Colon (tissue), 2 donors: ENCODE measurements around the gene HOXB5.

Experiments
- FAIRE-seq: peaks from 2 replicates; lab custom pipeline; 2012; peaks lifted over from hg19 to GRCh38; lab: Jason Lieb, UNC
- donor health status: control.
- donor health status: control.

HOXB5 gene

GRCh38 chr17:48615963-48616716 lies 22.6 kb upstream of the HOXB5 start:
- FAIRE-seq, result no peak

DNA sequence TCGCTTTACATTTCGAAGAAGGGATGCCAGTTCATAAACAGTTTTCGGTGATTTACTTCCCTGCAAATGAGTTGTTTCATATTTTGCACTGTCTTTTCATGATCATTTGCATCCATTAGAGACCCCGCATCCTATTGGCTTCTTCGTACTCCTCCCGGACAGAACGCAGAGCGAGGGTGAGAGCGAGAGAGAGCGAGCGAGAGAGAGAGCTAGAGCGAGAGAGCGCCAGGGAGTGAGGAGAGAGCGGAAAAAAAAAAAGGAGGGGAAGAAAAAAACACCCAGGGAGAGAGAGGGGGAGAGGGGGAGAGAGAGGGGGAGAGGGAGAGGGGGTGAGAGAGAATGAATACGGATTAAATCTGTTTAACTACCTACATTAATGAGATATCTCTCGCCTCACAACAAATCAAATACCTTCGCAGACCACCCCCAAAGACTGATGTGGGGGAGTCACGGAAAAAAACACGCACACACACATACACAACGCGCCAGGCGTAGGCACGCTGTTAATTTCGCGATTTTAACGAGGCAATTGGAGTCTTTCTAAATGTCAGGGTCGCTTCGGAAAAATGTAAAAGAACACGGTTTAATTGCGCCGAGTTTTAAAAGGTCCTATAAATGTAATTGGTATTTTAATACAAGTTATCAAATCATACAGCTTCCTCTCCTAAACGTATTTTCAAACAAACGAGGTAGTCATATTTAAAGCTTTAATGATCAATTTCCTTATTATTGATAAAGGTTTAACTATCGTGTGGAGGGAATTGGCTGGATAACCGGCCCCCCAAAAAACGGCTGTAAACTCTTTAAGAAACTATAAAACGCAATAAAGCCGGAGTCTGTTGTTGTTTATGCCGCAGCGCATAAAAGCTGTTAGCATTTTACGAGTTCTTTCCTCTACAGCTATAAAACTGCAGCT lies 21.7 kb upstream of the HOXB5 start, which contains the start of gene HOXB8:
Gene HOXB8 (minus strand): TSS at position 246 of the 916 bp plus-strand sequence. CDS start 588 bp downstream, outside the sequence.
- no peak for FAIRE-seq

GRCh38 chr17:48613862-48614694 lies 20.5 kb upstream of the HOXB5 start:
- no peak for FAIRE-seq

DNA sequence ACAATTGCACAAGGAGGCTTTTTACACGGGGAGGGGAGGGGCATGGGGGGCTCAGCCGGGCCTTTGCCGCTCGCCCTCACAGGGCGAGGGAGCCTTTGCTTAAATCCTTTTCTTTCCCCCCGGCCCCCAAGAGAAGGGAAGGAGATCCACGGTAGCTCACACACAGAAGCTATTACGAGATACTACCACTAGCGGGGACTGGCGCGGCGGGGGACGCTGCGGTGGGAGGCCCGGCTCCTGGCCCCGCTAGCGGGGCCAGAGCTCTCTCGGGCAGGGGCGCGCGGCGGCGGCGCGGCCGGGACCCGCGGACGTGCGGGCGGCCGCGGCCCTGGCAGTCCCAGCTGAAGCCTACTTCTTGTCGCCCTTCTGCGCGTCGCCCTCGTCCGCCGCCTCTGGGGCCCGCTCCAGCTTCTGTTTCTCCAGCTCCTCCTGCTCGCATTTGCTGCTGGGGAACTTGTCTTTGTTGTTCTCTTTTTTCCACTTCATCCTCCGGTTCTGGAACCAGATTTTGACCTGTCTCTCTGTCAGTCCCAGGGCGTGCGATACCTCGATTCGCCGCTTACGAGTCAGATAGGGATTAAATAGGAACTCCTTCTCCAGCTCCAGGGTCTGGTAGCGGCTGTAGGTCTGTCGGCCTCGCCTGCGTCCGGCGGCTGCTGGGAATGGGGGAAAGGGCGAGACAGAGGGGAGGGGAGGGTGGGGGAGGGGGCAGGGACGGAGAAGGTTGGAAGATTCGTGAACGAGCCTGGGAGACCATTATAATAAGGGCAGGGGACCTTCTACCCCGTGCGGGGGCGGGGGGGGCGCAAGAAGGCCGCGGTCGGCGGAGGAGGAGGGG lies 19.5 kb upstream of the HOXB5 start:
- FAIRE-seq, result no peak

GRCh38 chr17:48612456-48612853 lies 18.9 kb upstream of the HOXB5 start:
- FAIRE-seq, result no peak

- FAIRE-seq, result no peak
These were observed 18.3 kb upstream of the HOXB5 start for GRCh38 chr17:48611681-48612455.

DNA sequence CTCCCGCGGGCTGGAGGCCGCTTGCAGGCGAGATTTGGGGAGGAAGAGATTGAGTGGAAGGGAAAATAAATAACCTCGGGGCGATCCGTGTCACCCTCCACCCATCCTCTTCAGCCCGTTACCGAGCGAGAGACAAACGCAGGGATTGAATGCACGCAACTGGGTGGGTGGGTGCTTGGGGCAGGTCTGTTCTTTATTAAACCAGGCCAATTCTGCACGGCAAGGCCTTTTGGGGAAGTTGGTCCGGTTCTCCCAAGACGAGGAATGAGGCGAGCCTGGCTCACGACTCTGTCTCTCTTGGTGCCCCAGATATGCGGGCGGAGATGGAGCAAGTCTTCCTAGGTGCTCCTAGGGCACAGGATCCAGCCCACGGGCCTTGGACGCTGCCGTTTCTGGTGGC lies 17.6 kb upstream of the HOXB5 start:
- no peak for FAIRE-seq

GRCh38 chr17:48610282-48611211 lies 17.0 kb upstream of the HOXB5 start, which contains the start of gene HOXB7:
Gene HOXB7 (minus strand): TSS chr17:48611017. CDS start chr17:48610918, 99 bp downstream.
- FAIRE-seq, result no peak

DNA sequence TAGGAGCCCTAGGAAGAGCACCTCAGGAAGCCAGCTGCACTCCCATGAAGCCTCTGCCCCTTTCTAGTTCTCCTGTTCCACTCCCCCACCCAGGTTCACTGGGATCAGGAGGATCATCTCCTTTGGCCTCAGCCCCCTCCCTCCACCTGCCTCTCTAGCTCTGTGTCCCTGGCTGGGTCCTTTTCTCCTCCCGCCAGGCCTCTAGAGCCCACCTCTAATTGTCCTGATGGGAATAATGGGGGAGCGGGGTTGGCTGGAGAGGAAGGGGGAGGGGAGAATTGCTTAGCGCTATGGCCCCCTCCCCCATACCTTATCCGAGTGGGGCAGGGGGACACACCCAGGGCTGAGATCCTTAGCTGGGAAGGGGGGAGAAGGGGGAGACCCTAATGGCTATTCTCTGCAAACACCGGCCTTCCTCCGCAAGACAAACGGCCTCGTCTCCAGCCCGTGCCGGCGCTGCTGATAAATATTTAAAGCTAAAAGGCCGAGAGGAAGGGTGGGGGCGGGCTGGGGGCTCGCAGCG lies 16.2 kb upstream of the HOXB5 start:
- FAIRE-seq, result no peak

DNA sequence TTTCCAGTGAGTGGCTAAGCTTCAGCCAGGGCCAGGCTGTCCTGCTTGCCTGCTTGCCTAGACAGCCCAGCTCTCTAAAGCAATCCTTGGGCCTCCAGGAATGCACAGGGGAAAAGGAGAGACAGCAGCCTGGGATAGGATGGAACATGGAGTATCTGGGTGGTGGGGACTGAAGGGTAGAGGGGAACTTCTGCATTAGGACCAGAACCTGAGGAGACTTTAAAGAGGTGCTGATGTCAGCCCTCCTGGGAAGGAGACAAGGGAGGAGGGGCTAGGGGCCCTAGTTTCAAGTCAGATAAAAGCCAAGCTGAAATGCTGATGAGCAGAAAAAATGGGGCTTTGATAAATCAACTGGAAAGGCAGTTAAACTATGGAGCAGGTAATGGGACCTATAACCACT lies 15.5 kb upstream of the HOXB5 start:
- no peak for FAIRE-seq

- FAIRE-seq, result no peak
These were observed 14.9 kb upstream of the HOXB5 start for GRCh38 chr17:48608494-48608834.

DNA sequence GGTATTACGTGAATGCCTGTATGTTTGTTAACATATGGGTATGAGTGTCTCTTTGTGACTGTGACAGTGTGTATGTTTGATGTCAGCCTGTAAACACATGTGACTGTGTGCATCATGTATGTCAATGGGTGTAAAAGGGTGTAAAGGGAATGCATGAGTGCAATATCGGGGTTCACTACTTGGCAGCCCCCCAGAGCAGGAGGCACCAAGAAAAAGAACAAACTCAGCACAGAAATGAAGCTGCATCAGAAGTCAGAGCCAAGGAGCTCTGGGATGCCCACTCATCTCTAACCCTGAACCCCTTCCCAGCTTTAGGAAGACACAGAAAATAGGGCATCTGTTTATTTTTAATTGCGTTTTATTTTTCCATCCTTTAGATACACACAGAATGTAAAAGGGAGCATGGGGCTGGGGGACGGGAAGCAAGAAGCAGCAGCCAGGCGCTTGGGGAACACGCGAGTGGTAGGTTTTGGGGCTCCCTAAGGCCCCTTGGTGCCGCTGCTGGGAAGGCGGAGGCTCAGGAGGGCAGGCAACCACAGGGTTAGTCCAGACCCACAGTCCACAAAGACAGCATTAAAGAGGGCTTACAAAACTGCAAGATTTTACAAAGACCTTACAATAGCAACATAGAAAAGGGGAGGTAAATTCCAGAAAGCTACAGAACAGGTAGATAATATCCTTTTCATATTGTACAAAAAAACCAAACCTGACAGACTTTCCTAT lies 13.5 kb upstream of the HOXB5 start:
- FAIRE-seq, result no peak

DNA sequence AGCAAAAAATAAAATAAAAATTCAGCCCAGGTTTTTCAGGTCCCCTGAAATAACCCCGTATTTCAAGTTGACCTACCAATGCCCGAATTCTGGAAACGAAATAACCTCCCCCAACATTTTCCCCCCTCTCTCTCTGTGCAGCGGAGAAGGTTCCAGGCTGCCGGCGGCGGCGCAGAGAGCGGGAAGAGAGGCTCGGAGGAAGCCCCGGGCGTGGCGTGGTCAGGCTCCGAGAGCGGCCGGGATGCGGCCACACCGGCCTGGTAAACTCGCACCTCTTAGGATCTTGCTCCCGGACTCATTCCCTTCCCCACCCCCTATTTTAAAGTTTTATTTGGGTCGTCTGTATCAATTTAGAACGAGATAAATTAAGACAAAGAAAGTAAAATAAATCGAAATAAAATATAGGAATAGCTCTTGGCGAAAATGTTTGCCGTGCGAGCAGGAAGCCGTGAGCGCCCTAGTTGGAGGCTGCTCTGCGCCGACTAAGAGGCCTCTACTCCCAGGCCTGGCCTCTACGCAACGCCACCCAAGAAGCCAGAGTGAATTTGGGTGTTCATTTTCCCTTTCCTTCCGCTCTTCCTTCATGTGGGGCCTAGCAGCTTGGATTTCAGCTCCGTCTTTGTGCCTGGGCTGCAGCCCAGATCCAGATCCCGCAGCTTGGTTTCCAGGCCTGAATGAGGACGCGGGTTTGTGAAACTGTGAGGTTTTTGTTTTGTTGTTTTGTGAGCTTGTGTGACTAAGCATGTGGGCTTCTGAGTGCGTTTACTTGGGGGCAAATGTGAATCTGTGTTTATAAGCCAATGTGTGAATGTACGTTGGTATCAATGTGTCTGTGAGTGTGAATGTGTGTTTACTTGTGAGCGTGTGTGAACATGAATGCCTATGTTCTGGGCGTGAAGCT lies 12.7 kb upstream of the HOXB5 start:
- FAIRE-seq, result no peak

- FAIRE-seq, result no peak
These were observed 11.9 kb upstream of the HOXB5 start for GRCh38 chr17:48605409-48605919.

DNA sequence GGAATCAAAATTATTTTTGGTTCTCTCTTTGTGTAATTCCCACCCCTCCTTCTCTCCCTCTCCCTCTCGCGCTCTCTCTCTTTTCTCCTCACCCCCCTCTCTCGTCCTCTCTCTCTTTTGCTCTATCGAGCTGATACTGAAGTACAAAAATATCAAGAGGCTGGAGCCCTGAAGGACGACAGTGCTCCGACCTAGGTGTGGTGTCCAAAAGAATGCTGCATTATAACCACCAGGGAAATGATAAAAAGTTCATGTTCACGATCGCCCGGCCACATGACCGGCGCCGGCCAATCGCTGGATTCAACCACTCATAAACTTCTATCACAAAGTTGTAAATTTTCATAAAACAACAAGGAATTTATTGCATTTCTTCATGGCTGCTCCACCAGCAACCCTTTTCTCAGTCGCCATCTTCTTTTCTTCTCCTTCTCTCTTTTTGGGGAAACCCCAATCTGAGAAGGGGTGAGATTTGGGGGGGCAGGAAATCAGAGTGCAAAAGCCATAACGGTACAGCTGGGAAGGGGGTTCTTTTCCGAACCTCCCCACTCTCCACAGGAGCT lies 11.3 kb upstream of the HOXB5 start, which contains the start of gene HOXB6:
Gene HOXB6 (minus strand): TSS at position 217 of the 560 bp plus-strand sequence. CDS start 6,836 bp downstream, outside the sequence.
- no peak for FAIRE-seq

- FAIRE-seq, result no peak
These were observed 10.6 kb upstream of the HOXB5 start for GRCh38 chr17:48603959-48604769.
